Activated B cell treated with CpG ODN at 0.5 μM for 24 hours (primary cell): ENCODE measurements around the gene RNLS. TPM values are rescaled to one million over a fixed set of nuclear protein-coding genes. Genes with fewer than 3 reads are reported as not detected.

Experiments
- ATAC-seq: fragments of 200-7000 bp; cut with Tn5 transposase; one replicate; pipeline ENCODE4 v1.10.0; 2021; ENCODE audit warnings: low read depth, mild to moderate bottlenecking, moderate library complexity
- CTCF ChIA-PET: fragments of 350-600 bp; sonication (Branson Sonifier 250); formaldehyde crosslinking; loops from one replicate; lab custom pipeline; 2021; ENCODE audit warnings: antibody characterized with exemption; lab: Charles Lee
- POLR2A ChIA-PET: fragments of 350-600 bp; sonication (Branson Sonifier 250); formaldehyde crosslinking; loops from one replicate; lab custom pipeline; 2021; ENCODE audit warnings: antibody characterized with exemption; lab: Charles Lee
- DNase-seq: peaks from one replicate; pipeline ENCODE4 v3.0.0; 2022
- H3K27ac Mint-ChIP-seq: one replicate; pipeline ENCODE4 v1.8.0; 2020; ENCODE audit warnings: mixed read lengths
- H3K27me3 Mint-ChIP-seq: one replicate; pipeline ENCODE4 v1.8.0; 2021; ENCODE audit warnings: mixed read lengths
- H3K36me3 Mint-ChIP-seq: one replicate; pipeline ENCODE4 v1.8.0; 2021; ENCODE audit warnings: low read depth, mixed read lengths
- H3K4me1 Mint-ChIP-seq: one replicate; pipeline ENCODE4 v1.8.0; 2021; ENCODE audit warnings: mixed read lengths
- H3K4me3 Mint-ChIP-seq: one replicate; pipeline ENCODE4 v1.8.0; 2020; ENCODE audit warnings: mild to moderate bottlenecking, mixed read lengths
- H3K9me3 Mint-ChIP-seq: one replicate; pipeline ENCODE4 v1.8.0; 2020; ENCODE audit warnings: mixed read lengths
- CTCF ChIP-seq: fragments of 200-600 bp; IDR thresholded peaks from one replicate; pipeline ENCODE4 v1.8.0; 2022; ENCODE audit warnings: antibody characterized with exemption, mild to moderate bottlenecking
- intact Hi-C: fragments of 100-400 bp; cut with micrococcal nuclease; formaldehyde crosslinking; loops from one replicate; pipeline ENCODE4 v1.15.1; 2024
- total RNA-seq: library from RNA; stranded (reverse); gene quantifications from 2 replicates; pipeline ENCODE4 v1.2.3, GENCODE V29; 2022

The RNLS gene
- total RNA-seq, 1 donor from 2014 or later = 5.7 TPM

GRCh38 chr10:88471899-88472298 lies 111.2 kb downstream of the RNLS start:
- no peak overlapping the region for H3K4me3 Mint-ChIP-seq
- H3K27me3 Mint-ChIP-seq = no peaks in the 10 kb centered on the region
- H3K36me3 Mint-ChIP-seq = no peaks in the 10 kb centered on the region
- no peaks in the 10 kb centered on the region for H3K4me1 Mint-ChIP-seq
- CTCF ChIA-PET = no interaction called here
- H3K27ac Mint-ChIP-seq = no peak overlapping the region
- POLR2A ChIA-PET = no interaction called here
- intact Hi-C loops = no loop called here
- no peak for ATAC-seq
- H3K9me3 Mint-ChIP-seq = no peaks in the 10 kb centered on the region
- no peak for TF ChIP-seq CTCF
- DNase-seq = no peak

- no peaks in the 10 kb centered on the region for H3K36me3 Mint-ChIP-seq
- POLR2A ChIA-PET = no interaction called here
- CTCF ChIA-PET = no interaction called here
- TF ChIP-seq CTCF = no peak
- no peaks in the 10 kb centered on the region for H3K4me1 Mint-ChIP-seq
- H3K9me3 Mint-ChIP-seq = no peaks in the 10 kb centered on the region
- no peak overlapping the region for H3K27ac Mint-ChIP-seq
- ATAC-seq (no peak), DNase-seq (no peak)
- H3K27me3 Mint-ChIP-seq = no peaks in the 10 kb centered on the region
- intact Hi-C loops = no loop called here
- H3K4me3 Mint-ChIP-seq = no peak overlapping the region
Observed at GRCh38 chr10:88467835-88468485, 115.2 kb downstream of the RNLS start.

GRCh38 chr10:88466786-88467185 lies 116.3 kb downstream of the RNLS start:
- no peak for TF ChIP-seq CTCF
- H3K27me3 Mint-ChIP-seq = no peaks in the 10 kb centered on the region
- CTCF ChIA-PET = no interaction called here
- no peaks in the 10 kb centered on the region for H3K9me3 Mint-ChIP-seq
- H3K27ac Mint-ChIP-seq = no peak overlapping the region
- no peaks in the 10 kb centered on the region for H3K4me1 Mint-ChIP-seq
- POLR2A ChIA-PET = no interaction called here
- no peak for ATAC-seq
- H3K36me3 Mint-ChIP-seq = no peaks in the 10 kb centered on the region
- H3K4me3 Mint-ChIP-seq = no peak overlapping the region
- intact Hi-C loops = no loop called here
- no peak for DNase-seq

- Mint-ChIP-seq H3K4me3 (no peak overlapping the region), H3K4me1 (no peaks in the 10 kb centered on the region), H3K36me3 (no peaks in the 10 kb centered on the region), H3K27ac (no peak overlapping the region), H3K9me3 (no peaks in the 10 kb centered on the region), H3K27me3 (no peaks in the 10 kb centered on the region)
- no peak for TF ChIP-seq CTCF
- POLR2A ChIA-PET = no interaction called here
- no peak for DNase-seq
- no peak for ATAC-seq
- CTCF ChIA-PET = no interaction called here
- intact Hi-C loops = no loop called here
Observed at GRCh38 chr10:88465765-88466164, 117.4 kb downstream of the RNLS start.

- intact Hi-C loops = no loop called here
- Mint-ChIP-seq H3K4me1 (no peaks in the 10 kb centered on the region), H3K27me3 (no peaks in the 10 kb centered on the region), H3K27ac (no peak overlapping the region), H3K36me3 (no peaks in the 10 kb centered on the region), H3K9me3 (no peaks in the 10 kb centered on the region), H3K4me3 (no peak overlapping the region)
- POLR2A ChIA-PET = no interaction called here
- TF ChIP-seq CTCF = no peak
- CTCF ChIA-PET = no interaction called here
- no peak for ATAC-seq
- no peak for DNase-seq
Observed at GRCh38 chr10:88463811-88464210, 119.3 kb downstream of the RNLS start.
